HG03280 (cell line): ENCODE measurements around the gene DROSHA.
A peak's percentile ranks its signal among the peaks of the same experiment; 100 is the strongest.
"Not testable (repeated sequence)": the region's sequence is repeated elsewhere in the genome, so short reads cannot be mapped to it uniquely, and the experiment has no call there.

ENCODE experiments used
- ATAC-seq: cut with Tn5 transposase; IDR thresholded peaks from one replicate; pipeline ENCODE4 v1.9.1; 2021; ENCODE audit warnings: mild to moderate bottlenecking, moderate library complexity; ENCODE audit not compliant: unreplicated experiment

DROSHA gene

DNA sequence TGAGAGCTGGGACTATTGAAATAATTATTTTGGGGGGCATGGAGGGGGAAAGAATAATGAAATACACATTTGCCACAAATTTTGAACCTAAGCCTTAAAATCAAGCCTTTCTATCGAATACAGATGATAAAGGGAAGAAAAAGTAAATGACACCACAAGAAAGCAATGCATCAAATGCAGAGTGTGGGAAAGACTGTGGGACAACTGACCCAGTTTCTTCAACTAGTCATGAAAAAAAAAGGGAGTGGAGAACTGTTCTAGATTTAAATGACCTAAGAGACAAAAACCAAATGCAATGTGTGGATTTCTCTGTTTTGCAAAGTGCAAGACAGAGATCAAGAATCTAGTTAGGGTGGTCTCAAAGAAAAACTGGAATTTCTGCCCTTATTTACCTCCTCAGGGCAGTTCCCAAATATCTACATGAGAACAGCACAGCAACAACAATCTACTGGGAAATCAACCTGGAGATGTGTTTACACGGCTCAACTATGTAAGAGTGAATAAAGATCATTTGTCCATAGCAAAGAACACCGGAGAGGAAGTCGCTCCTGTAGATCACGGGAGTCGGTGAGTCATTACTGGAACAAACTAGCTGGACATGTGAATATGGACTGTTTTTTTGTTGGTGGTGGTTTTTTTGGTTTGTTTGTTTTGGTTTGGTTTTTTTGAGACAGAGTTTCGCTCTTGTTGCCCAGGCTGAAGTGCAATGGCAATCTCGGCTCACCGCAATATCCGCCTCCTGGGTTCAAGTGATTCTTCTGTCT lies 145.9 kb downstream of the DROSHA start:
- no peak for ATAC-seq

DNA sequence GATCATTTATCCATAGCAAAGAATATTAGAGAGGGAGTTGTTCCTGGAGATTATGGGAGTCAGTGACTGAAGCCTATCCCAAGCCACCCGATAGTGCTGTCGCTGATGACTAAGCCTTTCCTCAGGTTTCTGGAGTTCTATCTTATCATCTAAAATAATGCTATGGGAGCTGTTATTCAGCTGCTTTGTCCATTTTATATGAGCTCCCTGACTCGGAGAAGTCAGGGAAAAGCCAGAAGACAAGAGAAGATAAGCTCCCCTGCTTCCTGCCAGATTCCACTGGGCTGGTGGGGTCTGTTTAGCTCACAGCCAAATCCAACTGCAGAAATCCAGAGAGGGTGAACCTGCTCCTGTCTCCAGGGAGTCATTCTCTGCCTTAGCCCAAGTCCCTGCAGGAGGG lies 148.2 kb downstream of the DROSHA start:
- no peak for ATAC-seq

DNA sequence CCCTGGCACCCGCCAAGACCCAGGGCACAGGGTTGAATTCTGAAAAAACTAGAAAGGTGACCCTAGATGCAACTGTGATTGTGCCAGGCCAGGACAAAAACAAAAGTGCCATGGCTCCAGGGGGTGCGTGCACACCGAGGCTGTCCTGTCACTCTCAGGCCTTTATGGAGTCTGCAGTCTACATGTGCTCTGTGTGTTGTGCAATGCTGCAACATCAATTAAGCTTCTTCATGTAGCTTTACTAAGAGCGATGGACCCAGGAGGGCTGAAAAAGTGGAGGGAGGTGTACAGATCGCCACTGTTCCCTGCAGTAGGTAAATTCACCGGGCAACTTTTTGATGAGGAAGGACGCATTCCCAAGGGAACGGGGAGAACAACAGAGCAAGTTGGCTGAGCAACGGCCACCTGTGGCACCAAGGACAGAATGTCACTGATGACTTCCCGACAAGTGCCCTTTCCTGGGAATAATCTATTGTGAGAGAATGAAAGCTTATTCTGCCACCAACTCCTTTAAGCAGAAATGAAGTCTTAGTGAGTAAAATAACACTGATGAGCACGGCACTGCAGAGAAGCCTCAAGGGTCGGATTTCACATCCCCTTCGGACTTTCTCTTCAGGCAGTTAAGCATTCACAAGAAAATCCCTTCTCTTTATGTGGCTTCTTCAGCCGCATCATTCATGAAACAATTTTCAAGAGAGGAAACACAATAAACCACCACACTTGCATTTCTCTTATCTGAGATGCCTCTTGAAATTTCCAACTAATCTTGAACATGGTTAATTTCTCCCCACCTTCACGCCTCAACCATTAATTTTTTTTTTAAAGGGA lies 149.6 kb downstream of the DROSHA start:
- peak; percentile 60 for ATAC-seq

DNA sequence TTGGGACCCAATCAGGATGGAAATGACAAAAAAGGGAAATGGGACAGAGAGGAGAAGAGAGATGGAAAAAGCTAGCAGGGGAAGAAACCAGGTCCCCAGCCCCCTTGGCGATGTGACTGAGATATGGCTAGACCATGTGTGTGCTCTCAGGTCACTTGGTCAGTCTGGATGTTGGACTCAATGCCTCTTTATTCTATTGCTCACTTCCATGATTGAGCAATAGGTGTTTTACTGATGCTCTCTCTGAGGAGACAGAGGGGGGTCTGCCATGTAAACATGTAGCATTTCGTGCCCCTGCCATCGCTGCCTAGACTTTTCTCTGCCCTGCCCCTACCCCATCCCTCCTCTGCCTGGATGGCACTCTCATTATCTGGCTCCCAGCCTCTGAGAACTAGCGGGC lies 150.6 kb downstream of the DROSHA start:
- ATAC-seq = no peak

DNA sequence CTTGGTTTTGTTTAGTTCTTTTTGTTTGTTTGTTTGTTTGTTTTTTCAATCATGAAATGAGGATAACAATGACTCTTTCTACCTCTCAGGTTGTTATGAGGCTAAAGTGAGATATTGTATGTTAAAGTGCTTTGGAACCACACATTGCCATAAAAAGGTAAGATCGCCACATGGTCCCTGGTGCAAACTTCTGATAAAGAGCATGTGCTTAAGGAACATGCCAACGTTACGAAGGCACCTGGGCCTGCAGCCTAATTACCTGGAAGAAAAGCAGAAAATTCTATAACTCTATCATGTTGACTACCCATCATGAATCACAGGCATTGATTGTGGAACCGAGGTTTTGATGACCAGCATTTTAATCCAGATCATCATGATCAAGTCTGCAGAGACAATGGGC lies 151.8 kb downstream of the DROSHA start:
- no peak for ATAC-seq

DNA sequence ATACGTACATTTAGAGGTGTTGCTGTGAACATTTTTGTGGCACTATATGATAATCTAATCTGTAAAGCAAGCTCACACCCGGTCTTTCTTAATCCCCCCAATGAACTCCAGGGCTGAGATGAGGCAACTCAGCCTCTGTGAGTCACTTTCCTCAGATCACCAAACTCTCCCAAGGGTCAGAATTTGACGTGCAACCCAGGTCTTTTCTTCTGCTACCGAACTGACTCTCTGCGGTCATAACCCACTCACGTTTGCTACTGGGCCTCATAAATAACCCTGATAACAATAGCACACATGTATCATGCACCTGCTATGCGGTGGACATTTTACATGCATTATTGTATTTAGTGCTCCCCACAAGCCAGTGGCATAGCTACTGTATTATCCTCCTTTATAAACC lies 153.1 kb downstream of the DROSHA start:
- no peak for ATAC-seq

DNA sequence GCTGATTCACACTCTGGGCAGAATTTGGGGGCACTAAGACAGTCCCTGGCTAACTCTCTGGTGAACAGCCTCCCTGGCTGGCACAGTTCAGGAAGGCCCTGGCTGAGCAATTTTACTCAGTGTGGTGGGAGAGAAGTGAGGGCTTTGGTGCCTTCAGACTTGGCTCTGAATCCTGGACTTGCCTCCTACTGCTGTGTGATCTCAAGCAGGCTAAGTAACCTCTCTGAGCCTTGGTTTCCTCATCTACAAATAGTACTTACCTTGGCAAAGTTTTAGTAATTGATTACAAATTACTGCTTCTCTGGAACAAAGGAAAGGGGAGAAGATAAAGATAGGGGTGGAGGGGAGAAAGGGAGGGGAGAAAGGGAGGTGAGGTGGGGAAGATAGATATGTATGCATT lies 153.8 kb downstream of the DROSHA start:
- ATAC-seq = no peak

DNA sequence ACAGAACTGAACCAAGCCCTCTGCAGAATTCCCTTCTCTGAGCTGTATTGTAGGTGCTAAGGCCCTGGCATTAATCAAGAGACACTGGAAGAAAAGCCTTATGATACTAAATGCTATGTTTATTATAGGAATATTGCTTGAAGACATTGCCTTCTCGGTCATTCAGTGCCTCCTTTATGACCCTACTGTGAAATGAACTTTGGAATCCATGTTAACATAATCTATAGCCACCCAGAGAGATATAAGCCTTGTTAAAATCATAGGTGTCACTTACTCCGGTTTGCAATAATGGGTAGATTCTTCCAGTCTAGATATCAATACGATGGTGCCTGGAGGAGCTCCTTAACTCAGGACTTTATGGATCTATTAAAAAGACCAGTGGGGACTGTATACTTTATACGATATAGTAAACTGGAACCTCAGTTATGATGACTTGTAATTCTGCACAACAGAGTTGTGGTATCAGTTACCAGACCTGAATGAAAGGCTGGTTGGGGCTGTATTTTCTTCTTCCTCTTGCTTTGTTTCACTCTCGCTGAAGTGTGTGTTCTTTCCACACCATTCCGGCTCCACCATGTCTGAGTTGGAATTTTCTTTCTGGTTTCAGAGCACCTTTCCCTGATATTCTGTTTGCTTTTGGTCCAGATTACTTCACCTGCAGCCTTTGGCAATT lies 154.5 kb downstream of the DROSHA start:
- ATAC-seq = no peak

DNA sequence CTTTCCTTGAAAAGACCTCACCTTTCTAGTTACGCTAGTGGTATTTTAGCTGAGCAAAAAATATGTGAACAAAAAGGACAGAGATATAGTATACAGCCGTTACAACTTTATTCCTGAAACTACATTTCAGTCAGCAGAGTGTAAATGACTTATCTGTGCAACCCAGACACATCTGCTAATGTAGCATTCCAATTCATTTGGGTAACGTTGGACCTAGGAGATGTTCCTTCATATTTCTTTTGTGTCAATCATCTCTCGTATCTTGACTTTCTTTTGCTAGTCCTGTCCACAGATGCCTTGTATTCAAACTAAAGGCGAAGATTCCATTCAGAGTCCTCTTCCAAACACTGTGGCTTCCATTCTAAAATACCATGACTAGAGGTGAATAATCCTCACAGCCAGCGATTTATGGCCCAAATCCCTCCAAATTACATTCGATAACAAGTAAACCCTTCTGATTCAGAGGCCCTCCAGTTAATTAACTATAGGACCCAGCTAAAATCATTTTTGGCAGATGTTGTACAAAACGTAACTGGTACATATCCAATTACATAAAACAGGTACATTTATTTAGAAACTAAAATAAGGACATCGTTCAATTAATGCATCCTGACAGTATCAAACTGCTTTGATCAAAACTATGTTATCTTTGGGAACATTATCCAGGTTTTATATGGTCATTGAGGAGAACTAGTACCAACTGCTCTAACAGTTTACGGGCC lies 155.7 kb downstream of the DROSHA start:
- no peak for ATAC-seq

DNA sequence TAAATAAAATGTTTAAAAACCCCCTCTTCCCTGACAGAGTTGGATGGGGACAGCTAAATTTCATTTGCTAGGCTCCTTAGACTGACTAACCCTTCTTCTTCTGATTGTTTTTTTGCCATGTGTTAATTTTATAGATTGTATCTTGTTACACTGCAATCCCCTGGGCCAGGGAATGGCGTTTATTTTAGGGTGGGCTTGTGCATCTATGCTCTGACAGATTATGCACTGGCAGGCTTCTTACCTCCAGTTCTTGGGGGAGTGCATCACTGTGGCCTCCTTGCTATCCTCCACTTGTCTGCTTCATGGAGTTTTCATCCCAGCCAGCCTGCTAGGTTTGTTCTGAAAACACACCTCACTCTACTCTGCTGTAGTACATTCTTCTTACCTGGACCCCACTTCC lies 159.8 kb downstream of the DROSHA start:
- no peak for ATAC-seq

DNA sequence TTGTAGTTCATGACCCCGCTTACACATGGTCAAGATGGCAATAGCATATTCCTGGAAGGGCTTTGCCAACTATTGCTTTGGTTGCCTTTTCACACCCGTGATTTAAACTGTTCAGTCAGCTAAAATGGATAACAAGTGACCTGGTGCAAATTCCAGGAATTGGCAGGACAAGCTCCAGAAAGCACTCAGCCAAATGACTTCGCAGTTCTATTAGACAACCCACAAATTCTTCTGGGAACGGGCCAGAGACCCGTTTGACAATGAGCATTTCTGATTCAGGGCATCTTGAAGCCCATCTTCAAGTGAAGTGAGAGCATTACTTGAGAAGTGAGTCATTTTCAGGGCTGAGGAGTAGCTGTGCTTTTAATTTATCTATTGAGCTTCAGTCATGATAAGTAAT lies 165.0 kb downstream of the DROSHA start:
- no peak for ATAC-seq

DNA sequence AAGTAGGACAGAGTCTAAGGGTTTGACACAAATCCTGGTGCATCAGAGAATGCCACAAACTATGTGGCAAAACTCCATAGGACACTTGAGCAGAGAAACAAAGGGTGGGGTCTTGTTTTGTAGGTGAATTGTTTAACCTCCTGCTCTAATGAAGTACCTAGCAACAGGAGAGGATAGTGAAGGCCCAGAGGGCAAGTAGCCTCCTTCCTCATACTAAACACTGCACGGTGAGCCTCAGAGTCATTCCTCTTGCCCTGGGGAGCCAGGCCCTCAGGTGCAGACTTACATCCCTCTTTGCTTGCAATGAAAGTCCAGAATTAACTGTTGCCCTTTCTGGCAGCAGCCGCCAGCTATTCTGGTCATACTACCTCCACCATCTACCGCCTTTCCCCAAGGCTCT lies 166.1 kb downstream of the DROSHA start:
- ATAC-seq = no peak

DNA sequence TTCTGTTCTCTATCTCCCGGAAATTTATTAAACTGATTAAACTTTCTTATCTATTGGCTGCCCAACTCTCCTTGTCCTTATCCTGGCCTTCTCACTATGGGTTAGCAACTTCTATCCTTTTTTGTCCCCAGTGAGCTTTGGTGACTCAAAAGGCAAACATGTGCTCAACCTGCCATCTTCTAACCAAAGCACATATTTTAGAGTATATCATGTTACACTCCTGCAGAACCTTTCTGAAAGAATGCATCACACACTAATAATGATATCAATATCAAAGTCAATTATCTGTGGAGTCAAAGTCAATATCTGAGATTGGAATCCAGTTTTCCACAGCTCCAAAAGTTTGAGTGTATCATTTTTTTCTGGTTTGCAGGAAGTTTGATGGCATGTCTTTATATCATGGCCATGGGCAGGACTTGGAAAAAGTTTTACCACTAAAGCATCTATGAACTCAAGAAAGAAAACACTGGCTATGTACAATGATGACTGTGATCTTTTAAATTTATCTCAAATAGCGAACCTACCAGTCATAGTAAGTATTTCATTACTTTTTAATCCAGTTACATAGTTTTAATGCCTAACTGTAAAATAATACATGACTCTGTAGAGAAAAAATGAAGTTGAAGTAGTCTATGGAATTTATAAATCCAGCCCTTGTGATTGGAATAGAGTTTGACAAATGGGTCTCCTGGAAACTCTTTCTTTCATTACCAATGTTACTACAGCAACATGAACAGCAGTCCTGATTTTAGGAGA lies 166.8 kb downstream of the DROSHA start:
- ATAC-seq = no peak

DNA sequence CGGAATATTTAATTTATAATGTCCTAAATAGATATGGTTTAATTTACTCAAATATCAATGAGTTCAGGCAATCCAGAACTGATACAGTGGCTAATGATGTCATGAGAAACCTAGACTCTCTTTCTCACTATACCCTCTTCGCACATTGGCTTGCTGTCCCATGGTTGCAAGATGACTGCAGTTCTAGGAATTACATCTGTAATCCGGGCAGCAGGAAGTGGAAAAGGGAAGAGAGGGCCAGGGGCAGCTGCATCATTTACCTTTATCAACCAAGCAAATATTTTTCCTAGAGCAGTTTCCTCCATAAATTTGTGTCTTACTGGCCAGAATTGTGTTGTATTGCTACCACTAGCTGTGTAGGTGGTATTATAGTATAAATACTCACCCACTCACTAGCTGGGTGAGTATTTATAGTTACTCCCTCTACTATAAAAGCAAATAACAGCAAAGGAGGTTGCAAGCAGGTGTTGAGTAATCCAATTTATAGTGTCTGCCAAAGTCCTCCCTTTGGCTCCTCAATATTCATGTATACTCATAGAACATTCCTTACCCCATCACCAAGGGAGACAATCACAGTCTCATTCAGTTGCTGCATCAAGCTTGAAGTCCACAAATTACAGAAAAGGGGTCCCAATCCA lies 168.8 kb downstream of the DROSHA start:
- no peak for ATAC-seq

DNA sequence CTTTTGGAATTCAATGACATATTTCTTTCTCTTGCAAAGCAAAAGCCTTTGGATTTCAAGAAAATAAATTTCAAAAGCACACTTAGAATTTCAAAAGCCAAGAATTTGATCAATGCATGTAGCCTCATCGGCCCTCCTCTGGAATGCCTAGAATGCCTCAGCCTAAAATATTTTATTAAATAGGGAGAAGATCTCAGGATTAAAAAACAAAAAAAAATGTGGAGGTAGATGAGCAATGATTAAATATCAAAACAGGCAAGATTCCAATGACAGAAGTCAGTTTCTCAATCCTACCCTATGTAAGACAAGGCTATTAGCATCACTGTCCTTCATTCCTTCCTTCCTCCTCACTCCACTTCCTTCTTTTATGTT lies 169.4 kb downstream of the DROSHA start:
- no peak for ATAC-seq

DNA sequence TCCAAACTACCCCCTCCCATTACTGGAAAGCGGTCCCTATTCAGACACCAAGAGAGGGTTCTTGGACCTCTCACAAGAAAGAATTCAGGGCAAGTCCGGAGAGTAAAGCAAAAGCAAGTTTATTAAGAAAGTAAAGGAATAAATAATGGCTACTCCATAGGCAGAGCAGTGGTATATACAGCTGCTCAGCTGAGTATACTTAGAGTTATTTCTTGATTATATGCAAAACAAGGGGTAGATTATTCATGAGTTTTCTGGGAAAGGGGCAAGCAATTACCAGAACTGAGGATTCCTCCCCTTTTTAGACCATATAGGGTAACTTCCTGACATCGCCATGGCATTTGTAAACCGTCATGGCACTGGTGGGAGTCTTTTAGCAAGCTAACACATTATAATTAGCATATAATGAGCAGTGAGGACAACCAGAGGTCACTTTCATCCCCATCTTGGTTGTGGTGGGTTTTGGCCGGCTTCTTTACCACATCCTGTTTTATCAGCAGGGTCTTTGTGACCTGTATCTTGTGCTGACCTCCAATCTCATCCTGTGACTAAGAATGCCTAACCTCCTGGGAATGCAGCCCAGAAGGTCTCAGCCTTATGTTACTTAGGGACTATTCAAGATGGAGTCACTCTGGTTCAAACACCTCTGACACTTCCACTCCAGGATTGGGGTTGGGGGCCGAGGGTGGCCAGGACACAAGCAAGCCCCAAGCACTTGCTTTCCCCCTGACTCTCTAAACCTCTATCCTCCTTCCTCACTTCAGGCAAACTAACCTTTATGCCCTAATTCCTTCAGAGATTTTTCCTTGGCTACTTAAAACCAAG lies 170.0 kb downstream of the DROSHA start:
- not testable (repeated sequence) for ATAC-seq

DNA sequence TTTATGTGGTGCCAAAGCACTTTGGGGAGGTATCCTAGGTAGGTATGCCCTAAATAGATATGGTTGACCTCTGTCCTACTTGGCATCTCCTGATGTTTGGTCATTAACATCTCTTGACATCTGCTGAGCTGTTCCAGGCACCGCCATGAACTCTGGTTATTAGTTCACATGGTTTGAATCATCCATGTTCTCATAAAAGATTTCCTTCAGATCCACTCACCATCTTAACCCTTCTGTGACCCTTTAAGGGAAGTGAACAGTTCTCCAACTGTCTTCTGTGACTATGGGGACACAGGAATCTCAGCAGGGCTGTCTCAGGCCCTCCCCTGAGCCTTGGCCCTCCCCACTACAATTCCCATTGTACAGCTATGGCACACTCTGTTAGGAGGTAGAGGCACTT lies 170.7 kb downstream of the DROSHA start:
- ATAC-seq = no peak

DNA sequence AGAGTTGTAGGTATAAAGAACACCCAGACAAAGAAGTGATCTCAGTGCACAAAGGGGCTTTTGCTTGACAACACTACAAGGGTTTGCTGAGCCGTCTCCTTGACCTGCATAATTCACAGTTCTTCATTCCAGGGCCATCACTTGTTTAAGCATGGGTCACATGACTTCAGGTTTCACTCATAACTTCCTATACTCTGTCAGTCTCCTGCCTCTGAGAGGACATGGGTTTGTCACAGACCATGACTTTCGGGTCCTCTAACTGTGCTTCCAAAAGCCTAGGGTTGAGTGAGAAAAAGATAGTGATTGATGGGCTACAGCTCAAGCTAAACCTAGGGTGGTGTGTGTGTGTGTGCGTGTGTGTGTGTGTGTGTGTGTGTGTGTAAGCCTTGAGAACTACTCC lies 172.1 kb downstream of the DROSHA start:
- ATAC-seq = no peak

DNA sequence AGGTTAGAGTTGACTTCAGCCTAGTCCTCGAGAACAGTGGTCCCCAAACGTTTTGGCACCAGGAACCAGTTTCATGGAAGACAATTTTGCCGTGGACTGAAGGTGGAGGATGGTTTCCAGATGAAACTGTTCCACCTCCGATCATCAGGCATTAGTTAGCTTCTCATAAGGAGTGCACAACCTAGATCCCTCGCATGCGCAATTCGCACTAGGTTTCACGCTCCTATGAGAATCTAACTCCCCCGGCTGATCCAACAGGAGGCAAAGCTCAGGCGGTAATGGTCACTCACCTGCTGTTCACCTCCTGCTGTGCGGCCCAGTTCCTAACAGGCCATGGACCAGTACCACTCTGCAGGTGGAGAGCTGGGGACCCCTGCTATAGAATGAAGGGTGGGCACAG lies 174.9 kb downstream of the DROSHA start:
- no peak for ATAC-seq
